ENCODE measurements around the gene COL12A1.

COL12A1 gene

DNA sequence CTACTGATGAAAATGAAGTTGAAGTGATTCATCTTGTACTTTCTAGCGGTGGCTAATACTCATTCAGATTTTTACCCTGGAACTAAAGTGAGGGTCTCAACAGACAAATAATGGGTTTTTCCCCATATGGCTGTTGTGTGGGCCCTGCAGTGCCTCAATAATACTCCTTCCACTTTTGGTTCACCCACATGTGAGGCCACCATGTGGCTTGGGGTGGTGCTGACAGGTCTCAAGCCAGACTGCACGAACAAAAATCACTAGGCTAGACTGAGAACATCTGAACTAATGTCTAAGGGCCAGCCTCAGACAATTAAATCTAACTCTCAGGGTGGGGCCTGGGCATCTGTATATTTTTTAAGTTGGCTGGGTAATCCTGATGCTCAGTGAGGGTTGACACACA lies 7.9 kb upstream of the COL12A1 start:
- H3K27ac ChIP-seq (replicated peaks), result no peak overlapping the region
- peaks cover 3% of the 10 kb centered on the region for H3K27me3 ChIP-seq (ENCODE audit: insufficient read depth, poor library complexity, severe bottlenecking)
- no peak for DNase-seq (ENCODE audit: low read depth in 1 of 2, low spot score in 1 of 2)
- no peak overlapping the region for H3K4me3 ChIP-seq (replicated peaks; ENCODE audit: insufficient read depth, low read length)
- TF ChIP-seq, protein P1, sequence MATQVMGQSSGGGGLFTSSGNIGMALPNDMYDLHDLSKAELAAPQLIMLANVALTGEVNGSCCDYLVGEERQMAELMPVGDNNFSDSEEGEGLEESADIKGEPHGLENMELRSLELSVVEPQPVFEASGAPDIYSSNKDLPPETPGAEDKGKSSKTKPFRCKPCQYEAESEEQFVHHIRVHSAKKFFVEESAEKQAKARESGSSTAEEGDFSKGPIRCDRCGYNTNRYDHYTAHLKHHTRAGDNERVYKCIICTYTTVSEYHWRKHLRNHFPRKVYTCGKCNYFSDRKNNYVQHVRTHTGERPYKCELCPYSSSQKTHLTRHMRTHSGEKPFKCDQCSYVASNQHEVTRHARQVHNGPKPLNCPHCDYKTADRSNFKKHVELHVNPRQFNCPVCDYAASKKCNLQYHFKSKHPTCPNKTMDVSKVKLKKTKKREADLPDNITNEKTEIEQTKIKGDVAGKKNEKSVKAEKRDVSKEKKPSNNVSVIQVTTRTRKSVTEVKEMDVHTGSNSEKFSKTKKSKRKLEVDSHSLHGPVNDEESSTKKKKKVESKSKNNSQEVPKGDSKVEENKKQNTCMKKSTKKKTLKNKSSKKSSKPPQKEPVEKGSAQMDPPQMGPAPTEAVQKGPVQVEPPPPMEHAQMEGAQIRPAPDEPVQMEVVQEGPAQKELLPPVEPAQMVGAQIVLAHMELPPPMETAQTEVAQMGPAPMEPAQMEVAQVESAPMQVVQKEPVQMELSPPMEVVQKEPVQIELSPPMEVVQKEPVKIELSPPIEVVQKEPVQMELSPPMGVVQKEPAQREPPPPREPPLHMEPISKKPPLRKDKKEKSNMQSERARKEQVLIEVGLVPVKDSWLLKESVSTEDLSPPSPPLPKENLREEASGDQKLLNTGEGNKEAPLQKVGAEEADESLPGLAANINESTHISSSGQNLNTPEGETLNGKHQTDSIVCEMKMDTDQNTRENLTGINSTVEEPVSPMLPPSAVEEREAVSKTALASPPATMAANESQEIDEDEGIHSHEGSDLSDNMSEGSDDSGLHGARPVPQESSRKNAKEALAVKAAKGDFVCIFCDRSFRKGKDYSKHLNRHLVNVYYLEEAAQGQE (IDR thresholded peaks at IDR 0.05; ENCODE audit: insufficient replicate concordance, low read depth), result no peak
- no peak for TF ChIP-seq GABPA (IDR thresholded peaks at IDR 0.05; ENCODE audit: low read depth)
- TF ChIP-seq SPI1 (IDR thresholded peaks at IDR 0.05; ENCODE audit: borderline replicate concordance, low read depth), result no peak
- TF ChIP-seq, protein P2, sequence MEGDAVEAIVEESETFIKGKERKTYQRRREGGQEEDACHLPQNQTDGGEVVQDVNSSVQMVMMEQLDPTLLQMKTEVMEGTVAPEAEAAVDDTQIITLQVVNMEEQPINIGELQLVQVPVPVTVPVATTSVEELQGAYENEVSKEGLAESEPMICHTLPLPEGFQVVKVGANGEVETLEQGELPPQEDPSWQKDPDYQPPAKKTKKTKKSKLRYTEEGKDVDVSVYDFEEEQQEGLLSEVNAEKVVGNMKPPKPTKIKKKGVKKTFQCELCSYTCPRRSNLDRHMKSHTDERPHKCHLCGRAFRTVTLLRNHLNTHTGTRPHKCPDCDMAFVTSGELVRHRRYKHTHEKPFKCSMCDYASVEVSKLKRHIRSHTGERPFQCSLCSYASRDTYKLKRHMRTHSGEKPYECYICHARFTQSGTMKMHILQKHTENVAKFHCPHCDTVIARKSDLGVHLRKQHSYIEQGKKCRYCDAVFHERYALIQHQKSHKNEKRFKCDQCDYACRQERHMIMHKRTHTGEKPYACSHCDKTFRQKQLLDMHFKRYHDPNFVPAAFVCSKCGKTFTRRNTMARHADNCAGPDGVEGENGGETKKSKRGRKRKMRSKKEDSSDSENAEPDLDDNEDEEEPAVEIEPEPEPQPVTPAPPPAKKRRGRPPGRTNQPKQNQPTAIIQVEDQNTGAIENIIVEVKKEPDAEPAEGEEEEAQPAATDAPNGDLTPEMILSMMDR (IDR thresholded peaks at IDR 0.05; ENCODE audit: insufficient read depth, low read length), result no peak
- TF ChIP-seq POLR2AphosphoS5 (IDR thresholded peaks at IDR 0.05; ENCODE audit: low read depth), result no peak

DNA sequence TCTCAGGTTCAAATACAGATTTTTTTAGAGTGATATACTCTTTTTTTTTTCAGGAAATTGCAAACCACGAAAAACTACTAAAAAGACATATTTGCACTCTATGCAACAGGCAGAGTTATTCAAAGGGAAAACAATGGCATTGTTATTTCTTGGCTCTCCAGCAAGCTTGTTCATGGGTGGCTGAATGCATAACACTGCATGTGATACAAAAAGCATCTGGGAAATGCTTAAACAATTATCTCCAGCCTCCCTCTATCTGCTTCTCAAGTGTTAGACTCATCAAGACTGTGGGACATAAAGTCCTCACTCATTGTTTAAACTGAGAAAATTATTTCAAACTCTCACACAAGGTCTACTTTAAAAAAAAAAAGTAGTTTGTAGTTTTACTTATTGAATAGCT lies 7.3 kb upstream of the COL12A1 start:
- H3K27me3 ChIP-seq (ENCODE audit: insufficient read depth, poor library complexity, severe bottlenecking), result peaks cover 9% of the 10 kb centered on the region
- H3K27ac ChIP-seq (replicated peaks), result no peak overlapping the region
- H3K4me3 ChIP-seq (replicated peaks; ENCODE audit: insufficient read depth, low read length), result no peak overlapping the region
- no peak for DNase-seq (ENCODE audit: low read depth in 1 of 2, low spot score in 1 of 2)
- no peak for TF ChIP-seq SPI1 (IDR thresholded peaks at IDR 0.05; ENCODE audit: borderline replicate concordance, low read depth)
- no peak for TF ChIP-seq GABPA (IDR thresholded peaks at IDR 0.05; ENCODE audit: low read depth)
- TF ChIP-seq POLR2AphosphoS5 (IDR thresholded peaks at IDR 0.05; ENCODE audit: low read depth), result no peak
- TF ChIP-seq, protein P1 (IDR thresholded peaks at IDR 0.05; ENCODE audit: insufficient replicate concordance, low read depth), result no peak
- TF ChIP-seq, protein P2 (IDR thresholded peaks at IDR 0.05; ENCODE audit: insufficient read depth, low read length), result no peak

DNA sequence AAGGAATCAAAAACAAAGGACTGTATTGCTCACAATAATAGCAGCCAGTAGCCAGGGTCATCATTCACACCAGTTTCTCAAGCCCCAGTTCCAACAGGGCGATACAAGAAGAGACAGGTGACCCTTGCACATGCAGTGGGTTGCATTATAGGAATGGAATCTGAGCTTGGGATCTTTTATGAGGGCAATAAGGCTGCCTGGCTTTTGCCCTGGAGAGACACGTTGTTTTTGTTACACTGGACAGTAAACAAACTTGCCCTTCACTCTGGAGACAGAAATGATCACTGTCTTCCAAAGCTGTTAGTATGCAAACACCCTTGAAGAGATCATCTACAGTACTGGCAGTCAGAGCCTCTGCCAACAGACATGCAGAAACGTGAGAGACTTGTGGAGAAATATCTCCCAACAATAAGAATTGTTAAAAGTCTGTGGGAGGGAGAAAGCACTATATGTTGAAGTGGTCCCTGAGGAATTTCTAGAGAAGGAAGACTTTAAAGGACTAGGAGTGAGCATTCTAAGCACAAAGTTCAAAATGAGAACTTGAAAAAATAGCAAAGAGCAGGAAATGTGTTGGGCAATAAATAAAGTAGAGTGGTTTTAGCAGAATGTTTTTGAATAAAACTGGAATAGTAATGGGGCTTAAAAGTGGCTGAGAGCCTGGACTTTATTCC lies 6.2 kb upstream of the COL12A1 start:
- TF ChIP-seq, protein P1 (IDR thresholded peaks at IDR 0.05; ENCODE audit: insufficient replicate concordance, low read depth), result no peak
- TF ChIP-seq POLR2AphosphoS5 (IDR thresholded peaks at IDR 0.05; ENCODE audit: low read depth), result no peak
- TF ChIP-seq, protein P2 (IDR thresholded peaks at IDR 0.05; ENCODE audit: insufficient read depth, low read length), result no peak
- TF ChIP-seq GABPA (IDR thresholded peaks at IDR 0.05; ENCODE audit: low read depth), result no peak
- no peak for TF ChIP-seq SPI1 (IDR thresholded peaks at IDR 0.05; ENCODE audit: borderline replicate concordance, low read depth)
- H3K27me3 ChIP-seq (ENCODE audit: insufficient read depth, poor library complexity, severe bottlenecking), result peaks cover 20% of the 10 kb centered on the region
- no peak overlapping the region for H3K4me3 ChIP-seq (replicated peaks; ENCODE audit: insufficient read depth, low read length)
- H3K27ac ChIP-seq (replicated peaks), result no peak overlapping the region
- no peak for DNase-seq (ENCODE audit: low read depth in 1 of 2, low spot score in 1 of 2)

Measured in HL-60 (cell line).